GM19193 (cell line): ENCODE data around the gene BMP7.

Source experiments
- POLR2A ChIP-seq: IDR thresholded peaks from 4 replicates; pipeline ENCODE4 v1.6.1; 2011; ENCODE audit not compliant: insufficient read depth, insufficient read length; ENCODE audit errors: extremely low read depth

Gene BMP7

GRCh38 chr20:57234556-57235251 is 31.7 kb downstream of the BMP7 start:
- TF ChIP-seq POLR2A: no peak

DNA sequence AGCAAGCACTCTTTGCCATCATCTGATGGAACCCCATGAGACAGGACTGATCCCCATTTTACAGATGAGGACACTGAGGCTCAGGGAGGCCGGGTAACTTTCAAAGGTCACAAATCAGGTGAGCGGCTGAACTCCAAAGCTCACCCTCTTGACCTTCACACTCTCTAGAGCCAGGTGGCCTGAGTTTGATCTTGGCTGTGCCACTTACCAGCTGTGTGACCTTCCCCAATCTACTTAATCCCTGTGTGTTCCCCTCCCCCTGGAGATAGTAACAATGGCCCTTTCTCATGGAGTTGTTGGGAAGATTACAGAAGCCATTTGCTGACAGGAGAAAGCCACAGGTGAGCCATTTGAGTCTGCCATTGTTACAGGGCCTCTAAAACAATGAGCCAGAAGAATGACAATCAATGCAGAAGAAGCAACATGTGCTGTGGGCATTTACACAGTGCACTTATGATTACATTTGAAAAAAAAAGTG is 34.5 kb downstream of the BMP7 start:
- TF ChIP-seq POLR2A: no peak

- TF ChIP-seq POLR2A: no peak
Measured at GRCh38 chr20:57231161-57231560, 35.3 kb downstream of the BMP7 start.

DNA sequence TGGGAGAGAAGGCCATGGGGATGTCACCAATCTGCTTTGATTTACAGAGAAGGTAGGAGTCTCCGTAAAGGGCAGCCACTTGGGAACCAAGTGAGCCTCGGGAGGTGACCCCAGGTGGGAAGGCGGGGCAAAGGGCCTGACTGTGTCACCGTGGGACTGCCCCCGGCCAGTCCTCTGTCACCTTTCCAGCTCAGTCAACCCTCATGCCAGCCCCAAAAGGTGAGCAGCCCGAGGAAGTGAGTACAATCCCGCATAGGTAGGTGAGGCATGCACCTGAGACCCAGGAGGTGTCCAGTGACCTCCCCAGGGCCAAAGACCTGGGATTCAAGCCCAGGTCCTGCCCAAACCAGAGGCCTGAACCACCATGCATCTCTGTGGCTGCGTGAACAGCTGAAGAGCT is 36.2 kb downstream of the BMP7 start:
- no peak for TF ChIP-seq POLR2A

- no peak for TF ChIP-seq POLR2A
Measured at GRCh38 chr20:57229490-57229889, 37.0 kb downstream of the BMP7 start.

GRCh38 chr20:57225830-57226229 is 40.6 kb downstream of the BMP7 start:
- no peak for TF ChIP-seq POLR2A

DNA sequence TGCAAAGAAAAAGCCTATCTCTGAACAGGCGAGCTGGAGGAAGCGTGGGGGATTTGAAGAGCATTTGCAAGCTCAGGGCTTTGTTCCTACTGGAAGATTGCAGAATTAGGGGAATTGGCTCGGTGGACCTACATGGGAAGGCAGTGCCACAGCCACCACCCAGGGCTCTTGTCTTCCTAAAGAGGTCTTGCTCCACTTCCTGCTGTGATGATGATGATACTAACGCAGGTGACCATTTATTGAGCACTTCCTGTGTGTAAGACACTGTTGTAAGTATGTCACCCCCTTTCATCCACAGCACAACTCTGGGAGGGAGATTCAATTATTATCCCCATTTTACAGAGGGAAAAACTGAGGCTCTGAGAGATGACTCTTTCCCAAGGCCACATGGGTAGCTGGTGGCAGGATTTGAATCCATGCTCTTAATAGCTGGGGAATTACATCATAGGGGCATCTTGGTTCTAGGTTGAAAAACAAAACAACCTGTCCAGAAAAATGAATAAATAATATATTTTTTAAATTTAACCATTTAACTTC is 41.2 kb downstream of the BMP7 start:
- no peak for TF ChIP-seq POLR2A

GRCh38 chr20:57224641-57225138 is 41.8 kb downstream of the BMP7 start:
- TF ChIP-seq POLR2A: no peak

DNA sequence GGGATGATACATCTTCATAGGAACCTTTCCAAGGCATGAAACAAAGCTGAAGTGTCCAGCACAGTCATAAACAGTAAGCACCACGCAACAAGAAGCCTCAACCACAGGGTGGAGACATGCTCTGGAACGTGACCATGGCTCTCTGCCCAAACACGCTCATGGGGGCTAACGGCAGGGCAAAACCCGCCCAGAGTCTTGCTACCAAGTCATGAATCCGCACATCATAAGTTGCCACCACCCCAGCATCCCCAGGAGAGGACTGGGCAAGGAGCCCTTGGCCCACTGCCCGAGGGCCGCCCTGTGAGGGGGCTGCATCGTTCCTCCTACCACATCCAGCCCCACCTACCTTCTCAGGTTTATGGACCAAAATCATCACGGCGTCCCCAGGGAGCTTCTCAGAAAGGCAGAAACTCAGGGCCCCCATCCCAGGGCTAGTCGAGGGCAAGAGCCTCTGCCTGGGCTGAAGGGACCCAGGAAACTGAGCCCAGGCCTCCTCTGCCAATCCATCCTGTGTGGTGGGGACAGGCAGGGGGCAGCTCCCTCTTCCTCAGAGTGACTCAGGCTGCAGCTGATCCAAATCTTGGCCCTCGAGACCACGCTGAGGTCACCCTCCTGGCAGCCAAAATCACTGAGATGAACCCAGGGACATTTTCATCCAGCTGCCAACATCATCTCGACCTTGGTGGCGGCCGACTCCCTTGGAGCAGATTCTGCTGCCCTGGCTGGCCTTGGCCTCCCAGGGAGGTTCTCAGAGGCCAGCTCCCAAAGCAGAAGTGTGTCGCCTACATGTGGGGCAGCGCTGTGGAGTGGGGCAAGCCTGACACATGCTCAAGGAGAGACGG is 42.6 kb downstream of the BMP7 start:
- TF ChIP-seq POLR2A: no peak

- TF ChIP-seq POLR2A: no peak
Measured at GRCh38 chr20:57222631-57222950, 43.9 kb downstream of the BMP7 start.

DNA sequence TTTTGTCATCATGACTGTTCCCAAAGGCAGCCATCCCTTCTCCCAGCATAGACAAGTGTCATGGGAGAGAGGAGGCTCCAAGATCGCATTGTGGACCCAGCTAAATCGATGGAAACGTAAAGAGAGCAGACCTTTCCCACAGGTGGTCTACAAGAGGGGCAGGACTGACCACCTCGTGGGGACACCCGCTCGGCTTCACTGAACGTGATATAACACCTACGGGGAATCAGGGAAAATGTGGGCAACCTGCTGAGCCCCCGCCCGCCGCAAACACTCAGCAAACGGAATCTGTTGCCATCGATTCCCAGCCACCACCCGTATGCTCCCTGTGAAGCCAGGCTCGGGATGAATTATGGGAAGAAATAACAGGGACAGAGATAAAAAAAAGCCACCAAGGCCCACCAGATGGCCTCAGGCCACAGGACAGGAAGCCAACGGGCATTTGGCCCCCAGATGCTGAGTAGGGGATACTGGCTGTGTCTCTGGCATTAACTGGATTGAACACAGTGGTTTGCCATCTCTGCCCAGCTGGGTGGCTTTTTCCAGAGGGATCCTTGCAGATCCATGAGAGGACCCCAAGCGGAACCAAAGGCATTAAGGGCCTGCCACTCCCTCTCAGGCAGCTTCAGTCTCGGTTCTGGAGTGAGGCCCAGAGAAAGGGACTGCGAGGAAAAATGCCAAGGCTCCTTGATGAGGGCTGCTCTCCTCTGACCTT is 44.4 kb downstream of the BMP7 start:
- no peak for TF ChIP-seq POLR2A

GRCh38 chr20:57220337-57221145 is 45.9 kb downstream of the BMP7 start:
- TF ChIP-seq POLR2A: no peak

- TF ChIP-seq POLR2A: no peak
Measured at GRCh38 chr20:57219071-57219677, 47.3 kb downstream of the BMP7 start.

- no peak for TF ChIP-seq POLR2A
Measured at GRCh38 chr20:57218489-57218888, 48.0 kb downstream of the BMP7 start.
